Endothelial cell of umbilical vein (primary cell): ENCODE results near the gene UMPS.

Source experiments
- CTCF ChIP-seq, 2 donors: IDR thresholded peaks; 1 replicate in 1 of 2; 2 replicates in 1 of 2; pipeline ENCODE4 v1.5.1; 2011; ENCODE audit warnings: low read length in 2 of 2, mild to moderate bottlenecking in 2 of 2, moderate library complexity in 2 of 2, control low read depth in 1 of 2, inconsistent platforms in 1 of 2, low read depth in 1 of 2; ENCODE audit not compliant: insufficient read depth in 1 of 2; ENCODE audit errors: extremely low read depth in 1 of 2
- EZH2 ChIP-seq: IDR thresholded peaks from 2 replicates; pipeline ENCODE4 v1.6.1; 2012; ENCODE audit warnings: borderline replicate concordance, low read depth, mild to moderate bottlenecking, moderate library complexity, low read length, inconsistent platforms; ENCODE audit not compliant: severe bottlenecking
- GATA2 ChIP-seq: IDR thresholded peaks from 2 replicates; pipeline ENCODE4 v1.7.0; 2011; ENCODE audit warnings: low read depth, mild to moderate bottlenecking, moderate library complexity, mixed read lengths, low read length; ENCODE audit not compliant: insufficient read length, insufficient read depth
- JUN ChIP-seq: IDR thresholded peaks from 2 replicates; pipeline ENCODE4 v1.6.1; 2011; ENCODE audit warnings: borderline replicate concordance, low read depth; ENCODE audit not compliant: insufficient read length, insufficient read depth
- MAX ChIP-seq: IDR thresholded peaks from 2 replicates; pipeline ENCODE4 v1.6.1; 2011; ENCODE audit not compliant: insufficient read depth, insufficient read length
- MYC ChIP-seq: IDR thresholded peaks from one replicate; pipeline ENCODE4 v1.6.1; 2011; ENCODE audit warnings: mild to moderate bottlenecking, low read depth, low read length
- POLR2A ChIP-seq: IDR thresholded peaks from 2 replicates; pipeline ENCODE4 v1.6.1; 2012; ENCODE audit warnings: low read depth, mild to moderate bottlenecking, control low read depth, low read length
- POLR2AphosphoS5 ChIP-seq: IDR thresholded peaks from 2 replicates; pipeline ENCODE4 v1.6.1; 2012; ENCODE audit warnings: low read depth, mild to moderate bottlenecking, control low read depth, low read length, moderate library complexity; ENCODE audit not compliant: insufficient read depth

- TF ChIP-seq EZH2, result no peak
- no peak for TF ChIP-seq CTCF (IDR thresholded peaks at IDR 0.05; ENCODE audit: extremely low read depth in 1 of 2, insufficient read depth in 1 of 2, low read depth in 1 of 2, low read length in 2 of 2)
- no peak for TF ChIP-seq POLR2A
- no peak for TF ChIP-seq POLR2AphosphoS5
- no peak for TF ChIP-seq MAX
- TF ChIP-seq JUN, result no peak
- TF ChIP-seq MYC, result no peak
- no peak for TF ChIP-seq GATA2
Observed at GRCh38 chr3:124762661-124763011, 32.4 kb downstream of the UMPS start.
